Brain microvascular endothelial cell (primary cell): ENCODE results near the gene IGSF21.
A peak's percentile ranks its signal among the peaks of the same experiment; 100 is the strongest.

Experiments
- DNase-seq: peaks from one replicate; pipeline ENCODE4 v3.0.0-alpha.2; 2020
- H3K27ac ChIP-seq: fragments of 250-450 bp; sonication (Bioruptor Pico); 2 replicates; pipeline ENCODE4 v1.5.1; 2020; ENCODE audit warnings: mild to moderate bottlenecking, moderate library complexity
- H3K27me3 ChIP-seq: fragments of 250-450 bp; sonication (Bioruptor Pico); replicated peaks from 2 replicates; pipeline ENCODE4 v1.5.1; 2020; ENCODE audit warnings: mild to moderate bottlenecking
- H3K36me3 ChIP-seq: fragments of 250-450 bp; sonication (Bioruptor Pico); replicated peaks from 2 replicates; pipeline ENCODE4 v1.5.1; 2020; ENCODE audit warnings: mild to moderate bottlenecking
- H3K4me3 ChIP-seq: 2 replicates; pipeline ENCODE4 v1.5.1; 2011; ENCODE audit warnings: low read depth, mild to moderate bottlenecking, control low read depth, low read length, moderate library complexity
- CTCF ChIP-seq: IDR thresholded peaks from 2 replicates; pipeline ENCODE4 v1.5.1; 2011; ENCODE audit warnings: low read depth, mild to moderate bottlenecking, moderate library complexity, low read length, control low read depth, inconsistent platforms; ENCODE audit errors: missing control alignments
- in situ Hi-C: cut with HindIII; loops from 2 replicates; pipeline ENCODE4 v1.10.0; 2017; ENCODE audit warnings: low sequenced_read_pairs, low pct_ligation_motif_present

The IGSF21 gene

GRCh38 chr1:18091660-18092446, 15.7 kb upstream of the IGSF21 start:
- DNase-seq = peak; percentile 27
- Histone ChIP-seq H3K36me3 (no peaks in the 10 kb centered on the region), H3K27ac (no peak overlapping the region), H3K4me3 (no peak overlapping the region), H3K27me3 (no peaks in the 10 kb centered on the region)
- TF ChIP-seq CTCF = no peak
- in situ Hi-C loops = no loop called here

GRCh38 chr1:18093193-18093592, 14.4 kb upstream of the IGSF21 start:
- Histone ChIP-seq H3K36me3 (no peaks in the 10 kb centered on the region), H3K4me3 (no peak overlapping the region), H3K27me3 (no peaks in the 10 kb centered on the region), H3K27ac (no peak overlapping the region)
- in situ Hi-C loops = no loop called here
- TF ChIP-seq CTCF = no peak
- DNase-seq = no peak

- Histone ChIP-seq H3K27ac (no peak overlapping the region), H3K27me3 (no peaks in the 10 kb centered on the region), H3K4me3 (no peak overlapping the region), H3K36me3 (no peaks in the 10 kb centered on the region)
- in situ Hi-C loops = no loop called here
- no peak for DNase-seq
- no peak for TF ChIP-seq CTCF
Observed at GRCh38 chr1:18093646-18094045, 14.0 kb upstream of the IGSF21 start.

- H3K36me3 ChIP-seq = no peaks in the 10 kb centered on the region
- TF ChIP-seq CTCF = no peak
- H3K4me3 ChIP-seq = no peak overlapping the region
- no peak overlapping the region for H3K27ac ChIP-seq
- in situ Hi-C loops = no loop called here
- H3K27me3 ChIP-seq = no peaks in the 10 kb centered on the region
- no peak for DNase-seq
Observed at GRCh38 chr1:18094096-18094495, 13.5 kb upstream of the IGSF21 start.

GRCh38 chr1:18097206-18097605, 10.4 kb upstream of the IGSF21 start:
- H3K27me3 ChIP-seq = no peaks in the 10 kb centered on the region
- in situ Hi-C loops = no loop called here

More at GRCh38 chr1:18097206-18097605, 10.4 kb upstream of the IGSF21 start:
- Histone ChIP-seq H3K4me3 (no peak overlapping the region), H3K27ac (no peak overlapping the region), H3K36me3 (no peaks in the 10 kb centered on the region)
- TF ChIP-seq CTCF = no peak
- DNase-seq = no peak
